NCI-H146 (cell line): ENCODE measurements around the gene PCDHGA12.
"Not testable (repeated sequence)": the region's sequence is repeated elsewhere in the genome, so short reads cannot be mapped to it uniquely, and the experiment has no call there.

ENCODE experiments used
- DNase-seq: peaks from one replicate; lab custom pipeline; 2025; lab: John Stamatoyannopoulos, UW

The PCDHGA12 gene

DNA sequence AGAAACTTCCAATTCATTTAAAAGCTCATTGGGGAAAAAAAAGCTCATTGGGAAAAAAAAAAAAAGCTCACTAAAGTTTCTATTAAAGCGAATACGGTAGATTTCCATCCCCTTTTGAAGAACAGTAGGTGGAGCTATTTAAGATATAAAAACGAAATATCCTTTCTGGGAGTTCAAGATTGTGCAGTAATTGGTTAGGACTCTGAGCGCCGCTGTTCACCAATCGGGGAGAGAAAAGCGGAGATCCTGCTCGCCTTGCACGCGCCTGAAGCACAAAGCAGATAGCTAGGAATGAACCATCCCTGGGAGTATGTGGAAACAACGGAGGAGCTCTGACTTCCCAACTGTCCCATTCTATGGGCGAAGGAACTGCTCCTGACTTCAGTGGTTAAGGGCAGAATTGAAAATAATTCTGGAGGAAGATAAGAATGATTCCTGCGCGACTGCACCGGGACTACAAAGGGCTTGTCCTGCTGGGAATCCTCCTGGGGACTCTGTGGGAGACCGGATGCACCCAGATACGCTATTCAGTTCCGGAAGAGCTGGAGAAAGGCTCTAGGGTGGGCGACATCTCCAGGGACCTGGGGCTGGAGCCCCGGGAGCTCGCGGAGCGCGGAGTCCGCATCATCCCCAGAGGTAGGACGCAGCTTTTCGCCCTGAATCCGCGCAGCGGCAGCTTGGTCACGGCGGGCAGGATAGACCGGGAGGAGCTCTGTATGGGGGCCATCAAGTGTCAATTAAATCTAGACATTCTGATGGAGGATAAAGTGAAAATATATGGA, at the start of gene PCDHGA12:
Gene PCDHGA12, plus strand, starts transcription at position 176 of the 782 bp plus-strand sequence. Its CDS starts 253 bp downstream, at position 429.
- DNase-seq = no peak

DNA sequence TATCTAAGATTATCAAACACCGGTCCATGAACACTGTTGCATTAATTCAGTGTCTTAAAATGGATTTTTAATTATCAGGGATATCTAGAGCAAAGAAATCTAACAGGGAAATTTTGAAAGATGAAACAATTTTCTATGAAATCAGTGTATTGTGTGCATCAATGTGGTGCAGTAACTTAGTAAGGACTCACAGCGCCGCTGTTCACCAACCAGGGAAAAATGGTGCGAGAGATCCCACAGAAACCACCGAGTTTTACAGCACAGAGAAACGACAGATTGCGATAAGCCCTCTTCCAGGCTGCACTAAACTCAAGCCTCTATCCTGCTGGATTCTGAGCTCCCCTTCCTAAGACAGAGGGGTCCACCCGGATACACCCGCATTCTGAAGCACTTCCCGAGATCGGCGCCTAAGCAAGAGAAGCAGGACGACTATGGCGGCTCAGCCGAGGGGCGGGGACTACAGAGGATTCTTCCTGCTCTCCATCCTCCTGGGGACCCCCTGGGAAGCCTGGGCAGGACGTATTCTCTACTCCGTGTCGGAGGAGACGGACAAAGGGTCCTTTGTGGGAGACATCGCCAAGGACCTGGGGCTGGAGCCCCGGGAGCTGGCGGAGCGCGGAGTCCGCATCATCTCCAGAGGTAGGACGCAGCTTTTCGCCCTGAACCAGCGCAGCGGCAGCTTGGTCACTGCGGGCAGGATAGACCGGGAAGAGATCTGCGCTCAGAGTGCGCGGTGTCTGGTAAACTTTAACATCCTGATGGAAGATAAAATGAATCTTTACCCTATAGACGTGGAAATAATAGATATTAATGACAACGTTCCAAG, 47.6 kb upstream of the PCDHGA12 start, which contains the start of gene PCDHGA7:
Gene PCDHGA7, plus strand, starts transcription at position 274 of the 826 bp plus-strand sequence. Its CDS starts 158 bp downstream, at position 432.
- no peak for DNase-seq

DNA sequence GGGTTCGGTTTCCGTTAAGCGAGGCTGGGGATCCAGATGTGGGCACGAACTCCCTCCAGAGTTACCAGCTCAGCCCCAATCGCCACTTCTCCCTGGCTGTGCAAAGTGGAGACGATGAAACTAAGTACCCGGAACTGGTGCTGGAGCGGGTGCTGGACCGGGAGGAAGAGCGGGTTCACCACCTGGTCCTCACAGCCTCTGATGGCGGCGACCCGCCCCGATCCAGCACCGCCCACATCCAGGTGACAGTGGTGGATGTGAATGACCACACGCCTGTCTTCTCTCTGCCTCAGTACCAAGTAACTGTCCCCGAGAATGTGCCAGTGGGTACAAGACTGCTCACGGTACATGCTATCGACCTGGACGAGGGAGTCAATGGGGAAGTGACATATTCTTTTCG, 47.0 kb upstream of the PCDHGA12 start:
- no peak for DNase-seq

DNA sequence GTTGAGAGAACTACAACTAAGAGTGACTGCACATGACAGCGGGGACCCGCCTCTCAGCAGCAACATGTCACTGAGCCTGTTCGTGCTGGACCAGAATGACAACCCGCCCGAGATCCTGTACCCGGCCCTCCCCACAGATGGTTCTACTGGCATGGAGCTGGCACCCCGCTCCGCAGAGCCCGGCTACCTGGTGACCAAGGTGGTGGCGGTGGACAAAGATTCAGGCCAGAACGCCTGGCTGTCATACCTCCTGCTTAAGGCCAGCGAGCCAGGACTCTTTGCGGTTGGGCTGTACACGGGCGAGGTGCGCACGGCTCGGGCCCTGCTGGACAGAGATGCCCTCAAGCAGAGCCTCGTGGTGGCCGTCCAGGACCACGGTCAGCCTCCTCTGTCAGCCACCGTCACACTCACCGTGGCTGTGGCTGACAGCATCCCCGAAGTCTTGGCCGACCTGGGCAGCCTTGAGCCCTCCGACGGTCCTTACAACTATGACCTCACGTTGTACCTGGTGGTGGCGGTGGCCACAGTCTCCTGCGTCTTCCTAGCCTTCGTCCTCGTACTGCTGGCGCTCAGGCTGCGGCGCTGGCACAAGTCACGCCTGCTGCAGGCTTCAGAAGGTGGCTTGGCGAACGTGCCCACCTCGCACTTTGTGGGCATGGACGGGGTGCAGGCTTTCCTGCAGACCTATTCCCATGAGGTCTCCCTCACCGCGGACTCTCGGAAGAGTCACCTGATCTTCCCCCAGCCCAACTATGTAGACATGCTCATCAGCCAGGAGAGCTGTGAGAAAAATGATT, 45.6 kb upstream of the PCDHGA12 start:
- DNase-seq = no peak

DNA sequence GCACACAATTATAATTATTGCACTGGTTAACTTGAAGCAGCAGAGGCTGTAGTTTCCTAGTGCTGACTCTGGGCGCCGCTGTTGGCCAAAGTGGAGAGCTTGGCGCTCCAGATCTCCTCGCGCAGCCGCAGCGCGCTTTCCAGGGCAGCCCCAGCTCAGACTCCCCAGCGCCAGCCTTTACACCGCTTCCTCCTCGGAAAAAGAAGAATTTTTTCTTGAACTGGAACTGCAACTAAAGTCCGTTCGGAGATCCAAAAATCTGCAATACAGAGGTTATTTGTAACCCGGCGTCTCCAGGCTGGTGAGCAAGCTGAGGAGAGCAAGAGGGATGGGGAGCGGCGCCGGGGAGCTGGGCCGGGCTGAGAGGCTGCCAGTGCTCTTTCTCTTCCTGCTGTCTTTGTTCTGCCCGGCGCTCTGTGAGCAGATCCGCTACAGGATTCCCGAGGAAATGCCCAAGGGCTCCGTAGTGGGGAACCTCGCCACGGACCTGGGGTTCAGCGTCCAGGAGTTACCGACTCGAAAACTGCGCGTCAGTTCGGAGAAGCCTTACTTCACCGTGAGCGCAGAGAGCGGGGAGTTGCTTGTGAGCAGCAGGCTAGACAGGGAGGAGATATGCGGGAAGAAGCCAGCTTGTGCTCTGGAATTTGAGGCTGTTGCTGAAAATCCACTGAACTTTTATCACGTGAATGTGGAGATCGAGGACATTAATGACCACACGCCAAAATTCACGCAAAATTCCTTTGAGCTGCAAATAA, 42.6 kb upstream of the PCDHGA12 start, which contains the start of gene PCDHGB4:
Gene PCDHGB4, plus strand, starts transcription at position 142 of the 755 bp plus-strand sequence. Its CDS starts 187 bp downstream, at position 329.
- not testable (repeated sequence) for DNase-seq

DNA sequence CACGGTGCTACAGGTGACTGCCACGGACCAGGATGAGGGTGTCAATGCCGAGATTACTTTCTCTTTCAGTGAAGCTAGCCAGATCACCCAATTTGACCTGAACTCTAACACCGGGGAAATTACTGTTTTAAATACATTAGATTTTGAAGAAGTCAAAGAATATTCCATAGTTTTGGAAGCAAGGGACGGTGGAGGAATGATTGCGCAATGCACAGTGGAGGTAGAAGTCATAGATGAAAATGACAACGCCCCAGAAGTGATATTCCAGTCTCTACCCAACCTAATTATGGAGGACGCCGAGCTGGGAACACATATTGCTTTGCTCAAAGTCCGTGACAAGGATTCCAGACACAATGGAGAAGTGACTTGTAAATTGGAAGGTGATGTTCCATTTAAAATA, 41.6 kb upstream of the PCDHGA12 start:
- no peak for DNase-seq

DNA sequence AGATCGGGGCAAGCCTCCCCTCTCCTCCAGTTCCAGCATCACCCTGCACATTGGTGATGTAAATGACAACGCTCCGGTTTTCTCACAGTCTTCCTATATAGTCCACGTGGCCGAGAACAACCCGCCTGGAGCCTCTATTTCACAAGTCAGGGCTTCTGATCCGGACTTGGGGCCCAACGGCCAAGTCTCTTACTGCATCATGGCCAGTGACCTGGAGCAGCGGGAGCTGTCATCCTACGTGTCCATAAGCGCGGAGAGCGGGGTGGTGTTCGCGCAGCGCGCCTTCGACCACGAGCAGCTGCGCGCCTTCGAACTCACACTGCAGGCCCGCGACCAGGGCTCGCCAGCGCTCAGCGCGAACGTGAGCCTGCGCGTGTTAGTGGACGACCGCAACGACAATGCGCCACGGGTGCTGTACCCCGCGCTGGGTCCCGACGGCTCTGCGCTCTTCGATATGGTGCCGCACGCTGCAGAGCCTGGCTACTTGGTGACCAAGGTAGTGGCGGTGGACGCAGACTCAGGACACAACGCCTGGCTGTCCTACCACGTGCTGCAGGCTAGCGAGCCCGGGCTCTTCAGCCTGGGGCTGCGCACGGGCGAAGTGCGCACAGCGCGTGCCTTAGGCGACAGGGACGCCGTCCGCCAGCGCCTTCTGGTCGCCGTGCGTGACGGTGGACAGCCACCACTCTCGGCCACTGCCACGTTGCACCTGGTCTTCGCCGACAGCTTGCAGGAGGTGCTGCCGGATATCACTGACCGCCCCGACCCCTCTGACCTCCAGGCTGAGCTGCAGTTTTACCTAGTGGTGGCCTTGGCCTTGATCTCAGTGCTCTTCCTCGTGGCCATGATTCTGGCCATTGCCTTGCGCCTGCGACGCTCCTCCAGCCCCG, 40.9 kb upstream of the PCDHGA12 start:
- DNase-seq = no peak

DNA sequence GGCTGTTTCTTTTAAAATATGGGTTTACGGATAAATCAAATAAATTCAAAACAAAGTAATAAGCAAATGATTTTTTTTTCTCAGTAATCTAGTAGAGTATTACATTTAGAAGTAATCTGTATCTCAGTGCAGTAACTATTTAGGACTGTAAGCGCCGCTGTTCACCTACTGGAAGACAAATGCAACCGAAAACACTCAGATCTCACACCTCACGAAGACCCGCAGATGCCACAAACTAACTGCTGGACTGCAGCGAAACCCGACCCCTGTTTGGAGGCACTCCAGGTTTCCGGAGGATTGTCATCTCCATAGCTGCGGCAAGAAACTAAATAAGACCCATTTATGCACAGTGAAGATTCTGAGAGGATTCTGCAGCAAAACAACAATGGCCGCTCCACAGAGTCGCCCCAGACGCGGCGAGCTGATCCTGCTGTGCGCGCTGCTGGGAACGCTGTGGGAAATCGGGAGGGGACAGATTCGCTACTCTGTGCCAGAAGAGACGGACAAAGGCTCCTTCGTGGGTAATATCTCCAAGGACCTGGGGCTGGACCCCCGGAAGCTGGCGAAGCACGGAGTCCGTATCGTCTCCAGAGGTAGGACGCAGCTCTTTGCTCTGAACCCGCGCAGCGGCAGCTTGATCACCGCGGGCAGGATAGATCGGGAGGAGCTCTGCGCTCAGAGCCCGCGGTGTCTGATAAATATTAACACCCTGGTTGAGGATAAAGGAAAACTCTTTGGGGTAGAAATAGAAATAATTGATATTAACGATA, 37.7 kb upstream of the PCDHGA12 start, which contains the start of gene PCDHGA8:
Gene PCDHGA8, plus strand, starts transcription at position 205 of the 770 bp plus-strand sequence. Its CDS starts 181 bp downstream, at position 386.
- DNase-seq = no peak

DNA sequence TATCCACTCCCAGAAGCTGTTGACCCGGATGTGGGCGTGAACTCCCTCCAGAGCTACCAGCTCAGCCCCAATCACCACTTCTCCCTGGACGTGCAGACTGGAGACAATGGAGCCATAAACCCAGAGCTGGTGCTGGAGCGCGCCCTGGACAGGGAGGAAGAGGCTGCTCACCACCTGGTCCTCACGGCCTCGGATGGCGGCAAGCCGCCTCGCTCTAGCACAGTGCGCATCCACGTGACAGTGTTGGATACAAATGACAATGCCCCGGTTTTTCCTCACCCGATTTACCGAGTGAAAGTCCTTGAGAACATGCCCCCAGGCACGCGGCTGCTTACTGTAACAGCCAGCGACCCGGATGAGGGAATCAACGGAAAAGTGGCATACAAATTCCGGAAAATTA, 37.0 kb upstream of the PCDHGA12 start:
- no peak for DNase-seq

DNA sequence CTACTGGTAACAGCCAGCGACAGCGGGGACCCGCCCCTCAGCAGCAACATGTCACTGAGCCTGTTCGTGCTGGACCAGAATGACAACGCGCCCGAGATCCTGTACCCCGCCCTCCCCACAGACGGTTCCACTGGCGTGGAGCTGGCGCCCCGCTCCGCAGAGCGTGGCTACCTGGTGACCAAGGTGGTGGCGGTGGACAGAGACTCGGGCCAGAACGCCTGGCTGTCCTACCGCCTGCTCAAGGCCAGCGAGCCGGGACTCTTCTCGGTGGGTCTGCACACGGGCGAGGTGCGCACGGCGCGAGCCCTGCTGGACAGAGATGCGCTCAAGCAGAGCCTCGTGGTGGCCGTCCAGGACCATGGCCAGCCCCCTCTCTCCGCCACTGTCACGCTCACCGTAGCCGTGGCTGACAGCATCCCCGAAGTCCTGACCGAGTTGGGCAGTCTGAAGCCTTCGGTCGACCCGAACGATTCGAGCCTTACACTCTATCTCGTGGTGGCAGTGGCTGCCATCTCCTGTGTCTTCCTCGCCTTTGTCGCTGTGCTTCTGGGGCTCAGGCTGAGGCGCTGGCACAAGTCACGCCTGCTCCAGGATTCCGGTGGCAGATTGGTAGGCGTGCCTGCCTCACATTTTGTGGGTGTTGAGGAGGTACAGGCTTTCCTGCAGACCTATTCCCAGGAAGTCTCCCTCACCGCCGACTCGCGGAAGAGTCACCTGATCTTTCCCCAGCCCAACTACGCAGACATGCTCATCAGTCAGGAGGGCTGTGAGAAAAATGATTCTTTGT, 35.7 kb upstream of the PCDHGA12 start:
- DNase-seq = not testable (repeated sequence)

DNA sequence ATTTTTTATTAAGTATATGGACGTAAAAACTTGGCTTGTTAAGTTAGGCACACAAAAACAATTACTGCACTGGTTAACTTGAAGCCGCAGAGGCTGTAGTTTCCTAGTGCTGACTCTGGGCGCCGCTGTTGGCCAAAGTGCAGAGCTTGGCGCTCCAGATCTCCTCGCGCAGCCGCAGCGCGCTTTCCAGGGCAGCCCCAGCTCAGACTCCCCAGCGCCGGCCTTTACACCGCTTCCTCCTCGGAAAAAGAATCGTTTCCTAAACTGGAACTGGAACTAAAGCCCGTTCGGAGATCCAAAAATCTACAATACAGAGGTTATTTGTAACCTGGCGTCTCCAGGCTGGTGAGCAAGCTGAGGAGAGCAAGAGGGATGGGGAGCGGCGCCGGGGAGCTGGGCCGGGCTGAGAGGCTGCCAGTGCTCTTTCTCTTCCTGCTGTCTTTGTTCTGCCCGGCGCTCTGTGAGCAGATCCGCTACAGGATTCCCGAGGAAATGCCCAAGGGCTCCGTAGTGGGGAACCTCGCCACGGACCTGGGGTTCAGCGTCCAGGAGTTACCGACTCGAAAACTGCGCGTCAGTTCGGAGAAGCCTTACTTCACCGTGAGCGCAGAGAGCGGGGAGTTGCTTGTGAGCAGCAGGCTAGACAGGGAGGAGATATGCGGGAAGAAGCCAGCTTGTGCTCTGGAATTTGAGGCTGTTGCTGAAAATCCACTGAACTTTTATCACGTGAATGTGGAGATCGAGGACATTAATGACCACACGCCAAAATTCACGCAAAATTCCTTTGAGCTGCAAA, 32.4 kb upstream of the PCDHGA12 start, which contains the start of gene PCDHGB5:
Gene PCDHGB5, plus strand, starts transcription at position 192 of the 796 bp plus-strand sequence. Its CDS starts 181 bp downstream, at position 373.
- DNase-seq = not testable (repeated sequence)

DNA sequence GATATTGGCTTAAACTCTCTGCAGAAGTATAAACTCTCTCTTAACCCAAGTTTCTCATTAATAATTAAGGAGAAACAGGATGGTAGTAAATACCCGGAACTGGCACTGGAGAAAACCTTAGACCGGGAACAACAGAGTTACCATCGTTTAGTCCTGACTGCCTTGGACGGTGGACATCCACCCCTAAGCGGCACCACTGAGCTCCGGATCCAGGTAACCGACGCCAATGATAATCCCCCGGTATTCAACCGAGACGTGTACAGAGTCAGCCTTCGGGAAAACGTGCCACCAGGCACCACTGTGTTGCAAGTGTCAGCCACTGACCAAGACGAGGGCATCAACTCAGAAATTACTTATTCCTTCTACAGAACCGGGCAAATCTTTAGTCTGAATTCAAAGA, 31.7 kb upstream of the PCDHGA12 start:
- DNase-seq = no peak

DNA sequence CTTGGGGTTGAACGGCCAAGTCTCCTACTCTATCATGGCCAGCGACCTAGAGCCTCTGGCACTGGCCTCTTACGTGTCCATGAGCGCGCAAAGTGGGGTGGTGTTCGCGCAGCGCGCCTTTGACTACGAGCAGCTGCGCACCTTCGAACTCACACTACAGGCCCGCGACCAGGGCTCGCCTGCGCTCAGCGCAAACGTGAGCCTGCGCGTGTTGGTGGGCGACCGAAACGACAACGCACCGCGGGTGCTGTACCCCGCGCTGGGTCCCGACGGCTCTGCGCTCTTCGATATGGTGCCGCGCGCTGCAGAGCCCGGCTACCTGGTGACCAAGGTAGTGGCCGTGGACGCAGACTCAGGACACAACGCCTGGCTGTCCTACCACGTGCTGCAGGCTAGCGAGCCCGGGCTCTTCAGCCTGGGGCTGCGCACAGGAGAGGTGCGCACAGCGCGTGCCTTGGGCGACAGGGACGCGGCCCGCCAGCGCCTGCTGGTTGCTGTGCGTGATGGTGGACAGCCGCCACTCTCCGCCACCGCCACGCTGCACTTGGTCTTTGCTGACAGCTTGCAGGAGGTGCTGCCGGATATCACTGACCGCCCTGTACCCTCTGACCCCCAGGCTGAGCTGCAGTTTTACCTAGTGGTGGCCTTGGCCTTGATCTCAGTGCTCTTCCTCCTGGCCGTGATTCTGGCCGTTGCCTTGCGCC, 30.6 kb upstream of the PCDHGA12 start:
- no peak for DNase-seq

DNA sequence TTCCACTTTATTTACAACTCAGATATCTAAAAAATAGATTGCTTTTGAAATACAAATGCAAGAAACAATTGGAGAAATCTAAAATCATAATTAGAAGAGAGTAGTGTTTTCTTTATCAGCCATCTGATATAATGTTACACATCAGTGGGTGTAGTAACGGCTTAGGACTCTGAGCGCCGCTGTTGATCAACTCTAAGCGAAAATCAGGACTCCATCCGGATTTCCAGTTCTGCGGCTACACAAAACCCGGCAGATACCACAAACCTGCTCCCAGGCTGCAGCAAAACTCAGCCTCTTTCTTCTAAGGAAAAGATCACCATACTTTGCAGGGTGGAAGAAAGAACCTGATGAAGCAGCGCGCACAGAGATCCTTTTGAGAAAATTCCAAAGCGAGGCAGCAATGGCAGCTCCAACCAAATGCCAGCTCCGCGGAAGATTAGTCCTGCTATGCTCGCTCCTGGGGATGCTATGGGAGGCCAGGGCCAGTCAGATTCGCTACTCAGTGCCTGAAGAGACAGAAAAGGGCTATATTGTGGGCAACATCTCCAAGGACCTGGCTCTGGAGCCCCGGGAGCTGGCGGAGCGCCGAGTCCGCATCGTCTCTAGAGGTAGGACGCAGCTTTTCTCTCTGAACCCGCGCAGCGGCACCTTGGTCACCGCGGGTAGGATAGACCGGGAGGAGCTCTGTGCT, 27.6 kb upstream of the PCDHGA12 start, which contains the start of gene PCDHGA9:
Gene PCDHGA9, plus strand, starts transcription at position 226 of the 691 bp plus-strand sequence. Its CDS starts 175 bp downstream, at position 401.
- no peak for DNase-seq

DNA sequence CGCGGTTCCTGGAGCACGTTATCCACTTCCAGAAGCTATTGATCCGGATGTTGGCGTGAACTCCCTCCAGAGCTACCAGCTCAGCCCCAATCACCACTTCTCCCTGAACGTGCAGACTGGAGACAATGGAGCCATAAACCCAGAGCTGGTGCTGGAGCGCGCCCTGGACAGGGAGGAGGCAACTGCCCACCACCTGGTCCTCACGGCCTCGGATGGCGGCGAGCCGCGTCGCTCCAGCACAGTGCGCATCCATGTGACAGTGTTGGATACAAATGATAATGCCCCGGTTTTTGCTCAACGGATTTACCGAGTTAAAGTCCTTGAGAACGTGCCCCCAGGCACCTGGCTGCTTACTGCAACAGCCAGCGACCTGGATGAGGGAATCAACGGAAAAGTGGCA, 26.9 kb upstream of the PCDHGA12 start:
- no peak for DNase-seq
